ENCODE data around the gene PAX2. TPM values are rescaled to one million over a fixed set of nuclear protein-coding genes. Genes with fewer than 3 reads are reported as not detected.

The PAX2 gene
- total and polyA plus RNA-seq, 2 of the 8 experiments (the other 6 are each of a cell fraction or from before 2014, with no cell fraction given) = 0.02 TPM; not detected in 1

DNA sequence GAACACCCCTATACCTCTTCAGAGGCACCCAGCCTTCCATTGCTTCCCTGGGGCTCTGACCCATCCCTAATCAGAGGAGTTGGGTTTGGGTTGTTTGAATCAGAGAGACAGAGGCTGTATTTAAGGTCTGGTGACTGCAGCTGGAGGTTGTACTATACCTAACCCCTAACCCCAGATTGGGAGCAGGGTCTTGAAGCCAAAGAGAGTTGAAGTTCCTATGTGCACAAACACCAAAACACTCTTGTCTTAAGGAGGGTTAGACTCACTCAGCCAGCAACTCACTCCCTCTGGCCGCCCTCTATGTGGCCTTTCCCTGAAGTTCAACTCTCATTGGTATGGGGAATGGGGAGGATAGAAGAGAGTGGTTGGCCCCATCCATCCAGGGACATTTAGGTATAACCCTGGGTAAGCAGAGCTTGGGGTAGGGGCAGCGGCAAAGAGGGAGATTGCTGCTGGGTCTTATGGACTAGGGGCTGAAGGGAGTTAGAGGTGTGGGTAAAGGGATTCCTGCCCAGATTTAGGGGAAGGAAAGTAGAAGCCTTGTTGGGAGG is 80.0 kb downstream of the PAX2 start (continued):
- TF ChIP-seq, protein P1, sequence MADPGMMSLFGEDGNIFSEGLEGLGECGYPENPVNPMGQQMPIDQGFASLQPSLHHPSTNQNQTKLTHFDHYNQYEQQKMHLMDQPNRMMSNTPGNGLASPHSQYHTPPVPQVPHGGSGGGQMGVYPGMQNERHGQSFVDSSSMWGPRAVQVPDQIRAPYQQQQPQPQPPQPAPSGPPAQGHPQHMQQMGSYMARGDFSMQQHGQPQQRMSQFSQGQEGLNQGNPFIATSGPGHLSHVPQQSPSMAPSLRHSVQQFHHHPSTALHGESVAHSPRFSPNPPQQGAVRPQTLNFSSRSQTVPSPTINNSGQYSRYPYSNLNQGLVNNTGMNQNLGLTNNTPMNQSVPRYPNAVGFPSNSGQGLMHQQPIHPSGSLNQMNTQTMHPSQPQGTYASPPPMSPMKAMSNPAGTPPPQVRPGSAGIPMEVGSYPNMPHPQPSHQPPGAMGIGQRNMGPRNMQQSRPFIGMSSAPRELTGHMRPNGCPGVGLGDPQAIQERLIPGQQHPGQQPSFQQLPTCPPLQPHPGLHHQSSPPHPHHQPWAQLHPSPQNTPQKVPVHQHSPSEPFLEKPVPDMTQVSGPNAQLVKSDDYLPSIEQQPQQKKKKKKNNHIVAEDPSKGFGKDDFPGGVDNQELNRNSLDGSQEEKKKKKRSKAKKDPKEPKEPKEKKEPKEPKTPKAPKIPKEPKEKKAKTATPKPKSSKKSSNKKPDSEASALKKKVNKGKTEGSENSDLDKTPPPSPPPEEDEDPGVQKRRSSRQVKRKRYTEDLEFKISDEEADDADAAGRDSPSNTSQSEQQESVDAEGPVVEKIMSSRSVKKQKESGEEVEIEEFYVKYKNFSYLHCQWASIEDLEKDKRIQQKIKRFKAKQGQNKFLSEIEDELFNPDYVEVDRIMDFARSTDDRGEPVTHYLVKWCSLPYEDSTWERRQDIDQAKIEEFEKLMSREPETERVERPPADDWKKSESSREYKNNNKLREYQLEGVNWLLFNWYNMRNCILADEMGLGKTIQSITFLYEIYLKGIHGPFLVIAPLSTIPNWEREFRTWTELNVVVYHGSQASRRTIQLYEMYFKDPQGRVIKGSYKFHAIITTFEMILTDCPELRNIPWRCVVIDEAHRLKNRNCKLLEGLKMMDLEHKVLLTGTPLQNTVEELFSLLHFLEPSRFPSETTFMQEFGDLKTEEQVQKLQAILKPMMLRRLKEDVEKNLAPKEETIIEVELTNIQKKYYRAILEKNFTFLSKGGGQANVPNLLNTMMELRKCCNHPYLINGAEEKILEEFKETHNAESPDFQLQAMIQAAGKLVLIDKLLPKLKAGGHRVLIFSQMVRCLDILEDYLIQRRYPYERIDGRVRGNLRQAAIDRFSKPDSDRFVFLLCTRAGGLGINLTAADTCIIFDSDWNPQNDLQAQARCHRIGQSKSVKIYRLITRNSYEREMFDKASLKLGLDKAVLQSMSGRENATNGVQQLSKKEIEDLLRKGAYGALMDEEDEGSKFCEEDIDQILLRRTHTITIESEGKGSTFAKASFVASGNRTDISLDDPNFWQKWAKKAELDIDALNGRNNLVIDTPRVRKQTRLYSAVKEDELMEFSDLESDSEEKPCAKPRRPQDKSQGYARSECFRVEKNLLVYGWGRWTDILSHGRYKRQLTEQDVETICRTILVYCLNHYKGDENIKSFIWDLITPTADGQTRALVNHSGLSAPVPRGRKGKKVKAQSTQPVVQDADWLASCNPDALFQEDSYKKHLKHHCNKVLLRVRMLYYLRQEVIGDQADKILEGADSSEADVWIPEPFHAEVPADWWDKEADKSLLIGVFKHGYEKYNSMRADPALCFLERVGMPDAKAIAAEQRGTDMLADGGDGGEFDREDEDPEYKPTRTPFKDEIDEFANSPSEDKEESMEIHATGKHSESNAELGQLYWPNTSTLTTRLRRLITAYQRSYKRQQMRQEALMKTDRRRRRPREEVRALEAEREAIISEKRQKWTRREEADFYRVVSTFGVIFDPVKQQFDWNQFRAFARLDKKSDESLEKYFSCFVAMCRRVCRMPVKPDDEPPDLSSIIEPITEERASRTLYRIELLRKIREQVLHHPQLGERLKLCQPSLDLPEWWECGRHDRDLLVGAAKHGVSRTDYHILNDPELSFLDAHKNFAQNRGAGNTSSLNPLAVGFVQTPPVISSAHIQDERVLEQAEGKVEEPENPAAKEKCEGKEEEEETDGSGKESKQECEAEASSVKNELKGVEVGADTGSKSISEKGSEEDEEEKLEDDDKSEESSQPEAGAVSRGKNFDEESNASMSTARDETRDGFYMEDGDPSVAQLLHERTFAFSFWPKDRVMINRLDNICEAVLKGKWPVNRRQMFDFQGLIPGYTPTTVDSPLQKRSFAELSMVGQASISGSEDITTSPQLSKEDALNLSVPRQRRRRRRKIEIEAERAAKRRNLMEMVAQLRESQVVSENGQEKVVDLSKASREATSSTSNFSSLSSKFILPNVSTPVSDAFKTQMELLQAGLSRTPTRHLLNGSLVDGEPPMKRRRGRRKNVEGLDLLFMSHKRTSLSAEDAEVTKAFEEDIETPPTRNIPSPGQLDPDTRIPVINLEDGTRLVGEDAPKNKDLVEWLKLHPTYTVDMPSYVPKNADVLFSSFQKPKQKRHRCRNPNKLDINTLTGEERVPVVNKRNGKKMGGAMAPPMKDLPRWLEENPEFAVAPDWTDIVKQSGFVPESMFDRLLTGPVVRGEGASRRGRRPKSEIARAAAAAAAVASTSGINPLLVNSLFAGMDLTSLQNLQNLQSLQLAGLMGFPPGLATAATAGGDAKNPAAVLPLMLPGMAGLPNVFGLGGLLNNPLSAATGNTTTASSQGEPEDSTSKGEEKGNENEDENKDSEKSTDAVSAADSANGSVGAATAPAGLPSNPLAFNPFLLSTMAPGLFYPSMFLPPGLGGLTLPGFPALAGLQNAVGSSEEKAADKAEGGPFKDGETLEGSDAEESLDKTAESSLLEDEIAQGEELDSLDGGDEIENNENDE (IDR thresholded peaks at IDR 0.05; ENCODE audit: insufficient replicate concordance, low read length) = no peak

Measured in H1 (cell line).